GM23338 (cell line): ENCODE data around the gene MAP3K13.

ENCODE experiments used
- CREB1 ChIP-seq: fragments of 250-450 bp; sonication (Bioruptor Pico); IDR thresholded peaks from 2 replicates; pipeline ENCODE4 v1.5.0; 2020; ENCODE audit warnings: low read depth, mild to moderate bottlenecking, moderate library complexity
- EZH2 ChIP-seq: fragments of 200-600 bp; sonication (generic); IDR thresholded peaks from one replicate; pipeline ENCODE4 v1.8.0; 2017; ENCODE audit warnings: antibody characterized with exemption, mild to moderate bottlenecking, low read depth; ENCODE audit not compliant: unreplicated experiment
- EZH2phosphoT487 ChIP-seq: fragments of 200-600 bp; sonication (generic); IDR thresholded peaks from one replicate; pipeline ENCODE4 v1.8.1; 2018; ENCODE audit warnings: antibody characterized with exemption; ENCODE audit not compliant: unreplicated experiment
- JUNB ChIP-seq: IDR thresholded peaks from one replicate; pipeline ENCODE4 v1.6.1; 2016; ENCODE audit warnings: antibody characterized with exemption; ENCODE audit not compliant: unreplicated experiment
- NANOG ChIP-seq: IDR thresholded peaks from 2 replicates; pipeline ENCODE4 v1.6.1; 2016; ENCODE audit warnings: antibody characterized with exemption, borderline replicate concordance
- POLR2AphosphoS5 ChIP-seq: IDR thresholded peaks from 2 replicates; pipeline ENCODE4 v1.6.1; 2016; ENCODE audit warnings: antibody characterized with exemption, low read depth
- TF ChIP-seq, protein P1 (sequence below), 2 experiments: fragments of 200-600 bp in 1 of 2; sonication (generic) in 1 of 2; conservative IDR thresholded peaks; 2 replicates each; pipeline versions ENCODE4 v1.5.1 to v1.6.1; 2016 to 2017; ENCODE audit warnings: antibody characterized with exemption in 2 of 2, low read depth in 2 of 2, mild to moderate bottlenecking in 2 of 2, moderate library complexity in 1 of 2
- TF ChIP-seq, protein P2 (sequence below): IDR thresholded peaks from one replicate; pipeline ENCODE4 v1.6.1; 2018; ENCODE audit warnings: antibody characterized with exemption; ENCODE audit not compliant: unreplicated experiment

DNA sequence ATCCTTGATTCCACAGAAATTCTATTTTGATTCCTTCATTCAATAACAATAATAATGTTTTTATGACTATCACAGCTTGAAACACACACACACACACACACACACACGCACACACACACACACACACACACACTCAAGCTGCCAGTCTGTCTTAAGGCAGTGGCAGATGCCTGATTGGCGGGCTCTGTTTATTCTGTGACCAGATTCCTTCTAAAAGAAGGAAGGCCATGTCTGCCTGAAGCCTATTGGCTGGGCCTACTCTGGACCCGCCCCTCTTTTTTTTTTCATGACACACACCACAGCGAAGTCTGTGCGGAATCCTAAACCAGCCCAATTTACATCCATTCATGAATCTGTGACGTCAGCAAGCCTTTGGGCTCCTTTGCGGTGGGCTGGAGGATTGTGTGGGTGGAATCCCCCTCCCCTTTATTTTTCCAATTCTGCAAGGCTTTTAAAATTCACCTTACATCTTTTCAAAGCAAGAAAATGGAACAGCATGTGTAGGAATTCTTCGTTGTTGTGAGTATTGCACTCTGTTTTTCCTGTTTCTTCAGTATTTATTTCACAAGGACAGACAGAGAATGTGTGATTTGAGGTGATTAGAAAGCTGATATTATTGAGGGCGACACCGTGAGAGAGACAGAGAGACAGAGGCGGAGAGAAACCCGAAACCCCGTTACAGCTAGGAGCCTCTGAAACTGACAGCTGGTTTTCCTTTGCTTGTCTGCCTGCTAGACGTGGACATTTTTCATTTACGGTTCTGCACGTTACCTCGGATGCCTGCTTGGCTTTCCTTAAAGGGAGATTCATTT is at the start of gene MAP3K13:
- TF ChIP-seq, protein P1, sequence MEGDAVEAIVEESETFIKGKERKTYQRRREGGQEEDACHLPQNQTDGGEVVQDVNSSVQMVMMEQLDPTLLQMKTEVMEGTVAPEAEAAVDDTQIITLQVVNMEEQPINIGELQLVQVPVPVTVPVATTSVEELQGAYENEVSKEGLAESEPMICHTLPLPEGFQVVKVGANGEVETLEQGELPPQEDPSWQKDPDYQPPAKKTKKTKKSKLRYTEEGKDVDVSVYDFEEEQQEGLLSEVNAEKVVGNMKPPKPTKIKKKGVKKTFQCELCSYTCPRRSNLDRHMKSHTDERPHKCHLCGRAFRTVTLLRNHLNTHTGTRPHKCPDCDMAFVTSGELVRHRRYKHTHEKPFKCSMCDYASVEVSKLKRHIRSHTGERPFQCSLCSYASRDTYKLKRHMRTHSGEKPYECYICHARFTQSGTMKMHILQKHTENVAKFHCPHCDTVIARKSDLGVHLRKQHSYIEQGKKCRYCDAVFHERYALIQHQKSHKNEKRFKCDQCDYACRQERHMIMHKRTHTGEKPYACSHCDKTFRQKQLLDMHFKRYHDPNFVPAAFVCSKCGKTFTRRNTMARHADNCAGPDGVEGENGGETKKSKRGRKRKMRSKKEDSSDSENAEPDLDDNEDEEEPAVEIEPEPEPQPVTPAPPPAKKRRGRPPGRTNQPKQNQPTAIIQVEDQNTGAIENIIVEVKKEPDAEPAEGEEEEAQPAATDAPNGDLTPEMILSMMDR (conservative IDR thresholded peaks at IDR 0.05; ENCODE audit: low read depth in 2 of 2): no peak
- TF ChIP-seq, protein P2, sequence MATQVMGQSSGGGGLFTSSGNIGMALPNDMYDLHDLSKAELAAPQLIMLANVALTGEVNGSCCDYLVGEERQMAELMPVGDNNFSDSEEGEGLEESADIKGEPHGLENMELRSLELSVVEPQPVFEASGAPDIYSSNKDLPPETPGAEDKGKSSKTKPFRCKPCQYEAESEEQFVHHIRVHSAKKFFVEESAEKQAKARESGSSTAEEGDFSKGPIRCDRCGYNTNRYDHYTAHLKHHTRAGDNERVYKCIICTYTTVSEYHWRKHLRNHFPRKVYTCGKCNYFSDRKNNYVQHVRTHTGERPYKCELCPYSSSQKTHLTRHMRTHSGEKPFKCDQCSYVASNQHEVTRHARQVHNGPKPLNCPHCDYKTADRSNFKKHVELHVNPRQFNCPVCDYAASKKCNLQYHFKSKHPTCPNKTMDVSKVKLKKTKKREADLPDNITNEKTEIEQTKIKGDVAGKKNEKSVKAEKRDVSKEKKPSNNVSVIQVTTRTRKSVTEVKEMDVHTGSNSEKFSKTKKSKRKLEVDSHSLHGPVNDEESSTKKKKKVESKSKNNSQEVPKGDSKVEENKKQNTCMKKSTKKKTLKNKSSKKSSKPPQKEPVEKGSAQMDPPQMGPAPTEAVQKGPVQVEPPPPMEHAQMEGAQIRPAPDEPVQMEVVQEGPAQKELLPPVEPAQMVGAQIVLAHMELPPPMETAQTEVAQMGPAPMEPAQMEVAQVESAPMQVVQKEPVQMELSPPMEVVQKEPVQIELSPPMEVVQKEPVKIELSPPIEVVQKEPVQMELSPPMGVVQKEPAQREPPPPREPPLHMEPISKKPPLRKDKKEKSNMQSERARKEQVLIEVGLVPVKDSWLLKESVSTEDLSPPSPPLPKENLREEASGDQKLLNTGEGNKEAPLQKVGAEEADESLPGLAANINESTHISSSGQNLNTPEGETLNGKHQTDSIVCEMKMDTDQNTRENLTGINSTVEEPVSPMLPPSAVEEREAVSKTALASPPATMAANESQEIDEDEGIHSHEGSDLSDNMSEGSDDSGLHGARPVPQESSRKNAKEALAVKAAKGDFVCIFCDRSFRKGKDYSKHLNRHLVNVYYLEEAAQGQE: no peak
- no peak for TF ChIP-seq JUNB
- TF ChIP-seq POLR2AphosphoS5: no peak
- TF ChIP-seq EZH2phosphoT487: no peak
- peak; percentile 90 for TF ChIP-seq CREB1
- no peak for TF ChIP-seq NANOG
- TF ChIP-seq EZH2: no peak
